Tibial artery (tissue), 4 donors: Measurements from ENCODE around the gene DDX19B.
"Not testable (repeated sequence)": the region's sequence is repeated elsewhere in the genome, so short reads cannot be mapped to it uniquely, and the experiment has no call there.

Experiments used
- DNase-seq, 2 donors: peaks; one replicate each; pipeline ENCODE4 v3.0.0-alpha.2; 2019
- H3K27ac ChIP-seq, 2 donors: fragments of 200-600 bp; sonication (generic) in 1 of 2; 1 replicate in 1 of 2; 2 replicates in 1 of 2; pipeline ENCODE4 v1.5.1; 2018 to 2019; ENCODE audit warnings: mild to moderate bottlenecking in 1 of 2
- H3K27me3 ChIP-seq, 2 donors: fragments of 200-600 bp; sonication (generic) in 1 of 2; one replicate each; pipeline versions ENCODE4 v1.5.1 to v1.6.0; 2016 to 2019
- H3K36me3 ChIP-seq, 3 donors: fragments of 200-600 bp; sonication (generic) in 2 of 3; one replicate each; pipeline ENCODE4 v1.5.1; 2016 to 2019; ENCODE audit warnings: mild to moderate bottlenecking in 2 of 3
- H3K4me1 ChIP-seq, 4 donors: fragments of 200-600 bp; sonication (generic) in 2 of 4; 1 replicate in 3 of 4; 2 replicates in 1 of 4; pipeline ENCODE4 v1.5.1; 2016 to 2019
- H3K4me3 ChIP-seq, 2 donors: fragments of 200-600 bp; sonication (generic) in 1 of 2; 1 replicate in 1 of 2; 2 replicates in 1 of 2; pipeline ENCODE4 v1.5.1; 2018 to 2019; ENCODE audit warnings: mild to moderate bottlenecking in 2 of 2
- H3K9me3 ChIP-seq, 3 donors: fragments of 200-600 bp; sonication (generic) in 1 of 3; one replicate each; pipeline ENCODE4 v1.5.1; 2016 to 2019
- intact Hi-C: fragments of 100-400 bp; cut with DNase I; formaldehyde crosslinking; loops from one replicate; pipeline ENCODE4 v1.15.0; 2023; ENCODE audit warnings: low total_unique reads
- TF ChIP-seq, protein P1 (sequence below), 2 experiments: fragments of 200-600 bp in 1 of 2; fragments of 450-650 bp in 1 of 2; IDR thresholded peaks; one replicate each; pipeline ENCODE4 v1.5.1; 2017 to 2019; ENCODE audit warnings: antibody characterized with exemption in 2 of 2, mild to moderate bottlenecking in 1 of 2, moderate library complexity in 1 of 2

Gene DDX19B

GRCh38 chr16:70298988-70299938, at the start of gene DDX19B:
Gene DDX19B (plus strand): TSS chr16:70299186. CDS start chr16:70299298, 112 bp downstream.
- peak within 1 kb of the TSS; percentile 98 to 99 for H3K27ac ChIP-seq
- peaks cover 0 to 15% (median 0%) of the 10 kb centered on the region in 3 donors for H3K36me3 ChIP-seq
- no peaks in the 10 kb centered on the region for H3K27me3 ChIP-seq
- peak within 1 kb of the TSS; percentile 71 to 85 for H3K4me3 ChIP-seq
- intact Hi-C loops: no loop called here
- peak; percentile 79 to 87 for DNase-seq
- H3K4me1 ChIP-seq: peaks cover 0 to 16% (median 8%) of the 10 kb centered on the region in 4 donors
- TF ChIP-seq, protein P1, sequence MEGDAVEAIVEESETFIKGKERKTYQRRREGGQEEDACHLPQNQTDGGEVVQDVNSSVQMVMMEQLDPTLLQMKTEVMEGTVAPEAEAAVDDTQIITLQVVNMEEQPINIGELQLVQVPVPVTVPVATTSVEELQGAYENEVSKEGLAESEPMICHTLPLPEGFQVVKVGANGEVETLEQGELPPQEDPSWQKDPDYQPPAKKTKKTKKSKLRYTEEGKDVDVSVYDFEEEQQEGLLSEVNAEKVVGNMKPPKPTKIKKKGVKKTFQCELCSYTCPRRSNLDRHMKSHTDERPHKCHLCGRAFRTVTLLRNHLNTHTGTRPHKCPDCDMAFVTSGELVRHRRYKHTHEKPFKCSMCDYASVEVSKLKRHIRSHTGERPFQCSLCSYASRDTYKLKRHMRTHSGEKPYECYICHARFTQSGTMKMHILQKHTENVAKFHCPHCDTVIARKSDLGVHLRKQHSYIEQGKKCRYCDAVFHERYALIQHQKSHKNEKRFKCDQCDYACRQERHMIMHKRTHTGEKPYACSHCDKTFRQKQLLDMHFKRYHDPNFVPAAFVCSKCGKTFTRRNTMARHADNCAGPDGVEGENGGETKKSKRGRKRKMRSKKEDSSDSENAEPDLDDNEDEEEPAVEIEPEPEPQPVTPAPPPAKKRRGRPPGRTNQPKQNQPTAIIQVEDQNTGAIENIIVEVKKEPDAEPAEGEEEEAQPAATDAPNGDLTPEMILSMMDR (IDR thresholded peaks at IDR 0.05): peak in 1 of 2 experiments; percentile 8
- peaks cover 0 to 7% (median 0%) of the 10 kb centered on the region in 3 donors for H3K9me3 ChIP-seq

- H3K27me3 ChIP-seq, DNase-seq, H3K27ac ChIP-seq, intact Hi-C loops, H3K9me3 ChIP-seq: not testable (repeated sequence)
- Histone ChIP-seq H3K36me3 (peaks cover 21 to 29% (median 27%) of the 10 kb centered on the region in 3 donors), H3K4me3 (peak overlapping the region in 1 of 2 donors; percentile 14), H3K4me1 (peaks cover 0 to 22% (median 16%) of the 10 kb centered on the region in 4 donors)
These were observed 49.3 kb upstream of the DDX19B start for GRCh38 chr16:70249697-70250096.

GRCh38 chr16:70250748-70251628, 48.0 kb upstream of the DDX19B start:
- intact Hi-C loops: no loop called here
- H3K27ac ChIP-seq: peak overlapping the region; percentile 65 to 69

DNA sequence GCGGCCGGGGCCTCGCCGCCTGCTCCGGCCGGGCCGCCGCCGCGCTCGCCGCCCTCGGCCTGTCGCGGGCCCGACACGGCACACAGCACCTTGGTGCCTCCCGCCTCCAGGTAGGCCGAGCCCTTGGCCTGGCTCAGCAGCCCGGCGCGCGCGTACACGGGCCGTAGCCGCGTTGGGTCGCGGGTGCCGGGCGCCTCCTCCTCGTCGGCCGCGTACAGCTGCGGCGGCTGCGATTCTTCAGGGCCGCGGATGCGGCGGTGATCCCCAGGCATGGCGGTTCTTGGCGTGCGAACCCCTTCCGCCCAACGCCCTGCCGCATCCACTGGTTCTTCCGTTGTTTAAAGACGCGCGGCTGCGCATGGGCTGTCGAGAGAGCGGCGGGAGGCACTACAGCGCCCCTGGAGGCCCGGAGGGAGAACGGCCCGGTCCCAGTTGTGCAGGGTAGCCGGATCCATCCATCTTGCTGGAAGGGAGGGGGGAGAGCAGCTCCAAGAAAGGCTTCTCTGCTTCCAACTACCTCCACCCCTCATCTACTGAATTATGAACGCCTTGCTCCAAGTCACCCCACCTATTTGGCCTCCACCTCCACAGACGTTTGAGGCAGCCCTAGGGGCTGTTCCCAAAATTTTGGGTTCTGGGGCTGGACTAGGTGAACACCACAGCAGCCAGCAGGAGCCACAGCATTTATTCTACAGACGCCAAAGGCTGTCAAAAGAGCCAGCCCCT, 47.2 kb upstream of the DDX19B start, which contains the start of gene EXOSC6:
Gene EXOSC6, minus strand, starts transcription at position 312 of the 726 bp plus-strand sequence. Its CDS starts 40 bp downstream, at position 272.
- Histone ChIP-seq H3K9me3 (no peaks in the 10 kb centered on the region), H3K27ac (peak within 1 kb of the TSS; percentile 69 to 75), H3K36me3 (peaks cover 39 to 50% (median 48%) of the 10 kb centered on the region in 3 donors), H3K27me3 (no peaks in the 10 kb centered on the region), H3K4me1 (peaks cover 0 to 22% (median 16%) of the 10 kb centered on the region in 4 donors), H3K4me3 (peak within 1 kb of the TSS; percentile 74 to 77)
- intact Hi-C loops: no loop called here
- TF ChIP-seq, protein P1 (IDR thresholded peaks at IDR 0.05): peak; percentile 95 to 98
- peak; percentile 92 to 93 for DNase-seq

More at GRCh38 chr16:70250748-70251628, 48.0 kb upstream of the DDX19B start:
- peak in 1 of 2 donors; percentile 25 for DNase-seq
- Histone ChIP-seq H3K4me3 (peak overlapping the region; percentile 74 to 77), H3K4me1 (peaks cover 0 to 22% (median 16%) of the 10 kb centered on the region in 4 donors), H3K27me3 (no peaks in the 10 kb centered on the region), H3K9me3 (no peaks in the 10 kb centered on the region), H3K36me3 (peaks cover 31 to 42% (median 40%) of the 10 kb centered on the region in 3 donors)
- TF ChIP-seq, protein P1 (IDR thresholded peaks at IDR 0.05): no peak

GRCh38 chr16:70252355-70252988, 46.5 kb upstream of the DDX19B start:
- Histone ChIP-seq H3K27me3 (no peaks in the 10 kb centered on the region), H3K27ac (peak overlapping the region in 1 of 2 donors; percentile 75), H3K9me3 (no peaks in the 10 kb centered on the region), H3K4me1 (peaks cover 0 to 22% (median 16%) of the 10 kb centered on the region in 4 donors), H3K4me3 (no peak overlapping the region), H3K36me3 (peaks cover 46 to 57% (median 55%) of the 10 kb centered on the region in 3 donors)
- intact Hi-C loops: no loop called here
- no peak for DNase-seq
- TF ChIP-seq, protein P1 (IDR thresholded peaks at IDR 0.05): peak in 1 of 2 experiments; percentile 14
